ENCODE measurements around the gene LMNTD1.
"Not testable (repeated sequence)": the region's sequence is repeated elsewhere in the genome, so short reads cannot be mapped to it uniquely, and the experiment has no call there.

The LMNTD1 gene

GRCh38 chr12:25493682-25494081 lies 59.4 kb downstream of the LMNTD1 start:
- in situ Hi-C loops (cut with MboI; ENCODE audit: low sequenced_read_pairs) = no loop called here

- in situ Hi-C loops (cut with MboI; ENCODE audit: low sequenced_read_pairs) = no loop called here
These were observed 61.4 kb downstream of the LMNTD1 start for GRCh38 chr12:25491396-25492325.

GRCh38 chr12:25488956-25489870 lies 63.9 kb downstream of the LMNTD1 start:
- in situ Hi-C loops (cut with MboI; ENCODE audit: low sequenced_read_pairs) = not testable (repeated sequence)

- in situ Hi-C loops (cut with MboI; ENCODE audit: low sequenced_read_pairs) = no loop called here
These were observed 70.5 kb downstream of the LMNTD1 start for GRCh38 chr12:25482625-25483024.

- in situ Hi-C loops (cut with MboI; ENCODE audit: low sequenced_read_pairs) = no loop called here
These were observed 72.9 kb downstream of the LMNTD1 start for GRCh38 chr12:25480145-25480544.

GRCh38 chr12:25477217-25477616 lies 75.9 kb downstream of the LMNTD1 start:
- in situ Hi-C loops (cut with MboI; ENCODE audit: low sequenced_read_pairs) = no loop called here

GRCh38 chr12:25472453-25472852 lies 80.6 kb downstream of the LMNTD1 start:
- in situ Hi-C loops (cut with MboI; ENCODE audit: low sequenced_read_pairs) = no loop called here

DNA sequence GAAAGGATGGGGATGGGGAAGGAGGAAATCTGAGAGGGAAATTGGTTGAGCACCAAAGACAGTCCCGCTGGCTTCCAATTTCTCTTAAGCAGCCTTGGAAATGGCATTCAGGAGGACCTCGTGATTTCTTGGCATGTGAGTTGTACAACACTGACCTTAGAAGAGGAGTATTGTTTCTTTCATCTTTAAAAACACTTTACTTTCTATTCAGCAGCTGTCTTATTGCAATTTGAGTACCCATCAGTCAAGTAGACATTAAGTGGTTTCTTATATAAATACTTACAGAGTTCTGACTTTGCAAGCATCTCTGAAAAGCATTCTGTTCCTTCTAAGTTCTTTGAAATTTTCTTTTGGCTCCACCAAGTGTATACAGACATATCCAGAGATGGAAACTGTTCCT lies 83.2 kb downstream of the LMNTD1 start:
- in situ Hi-C loops (cut with MboI; ENCODE audit: low sequenced_read_pairs) = no loop called here

DNA sequence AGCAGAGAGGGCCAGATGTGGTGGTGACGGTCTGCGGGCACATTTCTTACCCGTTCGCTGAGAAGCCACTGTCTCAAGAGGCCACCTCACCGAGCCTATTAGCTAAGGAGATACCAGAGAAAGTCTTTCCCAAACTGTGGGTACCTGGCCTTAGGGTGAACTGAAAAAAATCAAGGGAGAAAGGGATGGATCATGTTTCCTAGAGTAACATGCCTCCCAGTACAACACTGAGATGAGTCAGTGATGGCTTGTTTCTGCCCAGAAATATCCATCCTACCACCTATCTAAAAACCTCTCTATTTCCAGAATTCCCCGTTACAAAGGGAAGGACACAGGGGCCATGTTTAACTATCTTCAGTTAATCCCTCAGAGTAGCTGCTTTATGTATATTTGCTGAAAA lies 83.7 kb downstream of the LMNTD1 start:
- in situ Hi-C loops (cut with MboI; ENCODE audit: low sequenced_read_pairs) = no loop called here

- in situ Hi-C loops (cut with MboI; ENCODE audit: low sequenced_read_pairs) = no loop called here
These were observed 89.6 kb downstream of the LMNTD1 start for GRCh38 chr12:25463521-25463920.

DNA sequence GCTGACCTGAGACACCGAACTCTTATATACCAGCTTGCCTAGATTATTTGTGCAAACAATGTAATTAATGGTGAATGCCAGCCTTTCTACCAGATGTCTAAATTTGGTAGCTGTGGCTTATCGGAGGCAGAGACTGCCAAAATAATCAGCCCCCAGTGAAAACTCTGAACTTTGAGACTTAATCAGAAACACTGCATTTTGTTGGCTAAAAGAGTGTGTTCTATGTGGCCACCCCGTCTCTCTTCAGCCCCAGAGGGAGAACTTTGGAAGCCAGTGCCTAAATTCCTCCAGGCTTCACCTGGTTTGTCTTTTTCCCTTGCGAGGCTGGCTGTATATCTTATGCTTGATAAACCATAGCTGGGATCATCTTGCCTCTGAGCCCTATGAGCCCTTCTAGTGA lies 90.1 kb downstream of the LMNTD1 start:
- in situ Hi-C loops (cut with MboI; ENCODE audit: low sequenced_read_pairs) = no loop called here

DNA sequence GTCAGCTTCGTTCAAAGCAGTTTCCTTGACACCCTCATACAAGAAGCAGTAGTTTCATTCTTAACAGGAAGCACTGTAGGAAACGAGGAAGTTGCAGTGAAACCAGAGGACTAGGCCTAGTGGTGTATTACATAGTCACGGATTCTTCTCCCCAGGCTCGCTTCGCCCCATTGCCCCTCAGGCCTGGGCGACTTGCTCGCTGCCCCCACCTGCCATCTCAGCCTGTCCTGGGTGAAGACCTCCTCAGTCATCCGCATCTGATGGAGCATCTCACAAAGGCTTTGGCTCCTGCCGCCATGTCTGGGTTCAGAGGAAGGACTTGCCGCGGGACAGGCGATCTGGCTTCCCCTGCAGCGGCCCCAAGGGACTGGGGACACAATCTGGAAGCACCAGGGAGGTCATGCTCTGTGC lies 93.5 kb downstream of the LMNTD1 start:
- in situ Hi-C loops (cut with MboI; ENCODE audit: low sequenced_read_pairs) = no loop called here

GRCh38 chr12:25458047-25458552 lies 95.0 kb downstream of the LMNTD1 start:
- in situ Hi-C loops (cut with MboI; ENCODE audit: low sequenced_read_pairs) = no loop called here

- in situ Hi-C loops (cut with MboI; ENCODE audit: low sequenced_read_pairs) = no loop called here
These were observed 96.6 kb downstream of the LMNTD1 start for GRCh38 chr12:25456474-25456873.

- in situ Hi-C loops (cut with MboI; ENCODE audit: low sequenced_read_pairs) = no loop called here
These were observed 97.4 kb downstream of the LMNTD1 start for GRCh38 chr12:25455696-25456095.

DNA sequence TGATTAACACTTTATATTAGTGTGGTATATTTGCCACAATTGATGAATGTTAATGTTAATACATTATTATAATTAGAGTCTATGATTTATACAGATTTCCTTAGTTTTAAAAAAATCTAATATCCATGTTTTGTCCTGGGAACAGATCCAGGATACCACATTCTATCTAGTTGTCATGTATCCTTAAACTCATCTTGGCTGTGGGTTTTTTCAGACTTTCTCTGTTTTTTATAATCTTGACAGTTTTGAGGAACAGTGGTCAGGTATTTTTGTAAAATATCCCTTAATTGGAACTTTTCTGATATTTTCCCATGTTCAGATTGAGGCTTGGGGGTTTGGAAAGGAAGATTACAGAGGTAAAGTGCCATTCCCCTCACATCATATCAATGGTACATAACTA lies 104.1 kb downstream of the LMNTD1 start:
- in situ Hi-C loops (cut with MboI; ENCODE audit: low sequenced_read_pairs) = loop anchor here (25.0 kb wide), 1 partner anchor 588 kb away; no protein-coding TSS in a partner anchor

DNA sequence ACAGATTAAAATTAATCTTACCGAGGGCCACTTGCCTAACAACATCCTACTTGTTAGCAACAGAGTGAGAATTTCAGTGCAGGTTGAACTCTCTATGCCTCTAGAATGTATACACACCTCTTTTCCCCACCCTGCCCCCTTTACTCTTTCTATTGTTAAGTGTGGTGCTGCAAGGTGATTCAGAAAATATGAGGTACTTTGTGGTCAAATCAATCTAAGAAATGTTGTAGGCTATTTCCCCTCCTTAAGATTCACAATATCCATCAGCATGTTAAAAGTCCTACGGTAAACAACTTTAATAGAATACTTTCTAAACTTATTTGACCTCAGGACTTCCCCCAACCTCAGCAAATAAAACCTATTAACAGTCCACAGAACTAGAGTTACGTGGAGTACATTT lies 106.0 kb downstream of the LMNTD1 start:
- in situ Hi-C loops (cut with MboI; ENCODE audit: low sequenced_read_pairs) = loop anchor here (25.0 kb wide), 1 partner anchor 590 kb away; no protein-coding TSS in a partner anchor

GRCh38 chr12:25438638-25439037 lies 114.4 kb downstream of the LMNTD1 start:
- in situ Hi-C loops (cut with MboI; ENCODE audit: low sequenced_read_pairs) = loop anchor here (25.0 kb wide), 1 partner anchor 599 kb away; no protein-coding TSS in a partner anchor

GRCh38 chr12:25436206-25437030 lies 116.7 kb downstream of the LMNTD1 start:
- in situ Hi-C loops (cut with MboI; ENCODE audit: low sequenced_read_pairs) = loop anchor here (25.0 kb wide), 1 partner anchor 601 kb away; no protein-coding TSS in a partner anchor

DNA sequence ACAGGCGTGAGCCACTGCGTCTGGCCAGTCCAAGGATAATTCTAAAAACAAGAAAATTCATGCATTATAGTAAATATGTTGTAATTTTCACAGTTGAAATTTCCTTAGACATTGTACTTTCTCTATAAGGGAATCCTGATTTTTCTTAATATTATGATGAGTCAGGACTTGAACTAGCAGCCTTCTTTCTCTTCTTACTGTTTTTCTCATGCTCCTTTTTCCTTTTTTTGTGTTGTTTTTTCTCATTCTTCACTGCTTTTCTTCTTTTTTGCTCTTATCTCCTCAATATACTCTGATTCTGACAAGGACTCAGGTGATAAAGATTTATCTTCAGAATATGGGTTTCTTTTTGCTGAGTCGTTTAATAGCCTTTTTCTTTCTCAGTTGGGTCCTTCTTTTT lies 117.7 kb downstream of the LMNTD1 start:
- in situ Hi-C loops (cut with MboI; ENCODE audit: low sequenced_read_pairs) = loop anchor here (25.0 kb wide), 1 partner anchor 602 kb away; no protein-coding TSS in a partner anchor

Measured in HL-60/S4 treated with phorbol 12-myristate 13-acetate at 8.2 ng/mL for 4 days and 3 days (cell line).